GM19240 (cell line): Measurements from ENCODE around the gene TOB1.

Experiments used
- DNase-seq: peaks from one replicate; pipeline ENCODE4 v3.0.0; 2011; ENCODE audit warnings: low spot score; ENCODE audit not compliant: insufficient read length

The TOB1 gene

DNA sequence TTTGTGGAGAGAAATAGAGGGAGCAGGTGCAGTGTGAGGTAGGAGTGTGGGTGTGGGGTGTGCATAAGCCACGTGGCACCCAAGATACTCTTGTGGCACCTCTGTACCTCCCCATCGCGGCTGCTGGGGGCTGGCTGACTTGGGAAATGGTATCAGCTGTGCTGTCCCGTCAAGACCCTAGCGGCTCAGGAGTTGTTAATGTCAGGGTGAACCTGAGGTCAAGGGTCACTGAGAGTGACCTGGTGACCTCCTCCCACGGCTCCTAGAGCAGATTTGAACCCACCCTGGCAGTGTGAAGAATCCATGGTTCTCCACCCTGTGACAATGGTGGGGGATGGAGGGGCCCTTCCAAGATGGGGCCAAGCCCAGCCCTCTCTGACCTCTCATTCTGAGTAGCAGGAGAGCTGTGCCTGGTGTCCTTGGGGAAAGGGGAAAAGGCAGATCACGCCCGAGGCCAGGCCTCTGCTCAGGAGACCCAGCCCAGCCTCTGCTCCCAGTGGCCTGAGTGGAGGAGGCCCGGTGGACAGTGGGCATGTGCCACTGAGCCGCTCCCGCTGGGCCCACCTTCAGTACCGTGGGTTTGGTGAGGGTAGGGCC is 33.8 kb downstream of the TOB1 start:
- DNase-seq = no peak

GRCh38 chr17:50831471-50831928 is 34.7 kb downstream of the TOB1 start:
- no peak for DNase-seq

DNA sequence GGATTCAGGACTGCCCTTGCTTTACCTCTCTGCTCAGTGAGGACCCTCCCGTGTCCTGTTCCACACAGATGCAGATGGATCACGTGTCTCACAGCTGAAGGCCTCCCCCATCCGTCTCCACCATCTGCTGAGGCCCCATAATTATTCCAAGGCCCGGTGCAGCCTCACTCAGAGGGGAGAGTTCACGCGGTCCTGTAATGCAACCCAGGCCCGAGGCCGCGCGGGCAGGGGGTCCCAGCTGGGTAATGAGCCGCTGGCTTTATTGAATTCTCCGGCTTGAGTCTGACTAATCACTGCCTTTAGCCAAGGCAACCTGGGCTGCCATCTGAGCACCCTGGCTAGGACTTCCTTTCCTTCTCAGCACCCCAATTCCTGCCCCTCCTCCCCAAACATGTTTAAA is 35.2 kb downstream of the TOB1 start:
- no peak for DNase-seq

DNA sequence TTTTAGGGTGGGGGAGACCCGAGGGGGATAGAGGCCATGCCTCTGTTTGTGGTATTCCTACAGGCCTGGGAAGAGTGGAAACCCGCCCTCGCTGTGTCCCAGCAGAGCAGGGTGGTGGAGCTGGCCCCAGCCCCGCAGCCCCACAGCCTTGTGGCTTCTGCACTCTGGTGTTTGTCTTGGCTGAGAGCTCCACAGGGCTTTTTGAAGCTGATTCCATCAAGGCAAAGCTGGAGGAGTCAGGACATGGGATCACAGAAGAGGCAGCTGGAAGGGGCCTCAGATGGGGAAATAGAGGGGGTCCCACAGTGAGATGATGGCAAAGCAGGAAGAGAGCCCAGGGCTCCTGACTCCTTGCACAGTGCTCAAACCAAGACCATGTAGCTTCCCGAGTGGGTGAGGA is 35.8 kb downstream of the TOB1 start:
- DNase-seq = no peak

DNA sequence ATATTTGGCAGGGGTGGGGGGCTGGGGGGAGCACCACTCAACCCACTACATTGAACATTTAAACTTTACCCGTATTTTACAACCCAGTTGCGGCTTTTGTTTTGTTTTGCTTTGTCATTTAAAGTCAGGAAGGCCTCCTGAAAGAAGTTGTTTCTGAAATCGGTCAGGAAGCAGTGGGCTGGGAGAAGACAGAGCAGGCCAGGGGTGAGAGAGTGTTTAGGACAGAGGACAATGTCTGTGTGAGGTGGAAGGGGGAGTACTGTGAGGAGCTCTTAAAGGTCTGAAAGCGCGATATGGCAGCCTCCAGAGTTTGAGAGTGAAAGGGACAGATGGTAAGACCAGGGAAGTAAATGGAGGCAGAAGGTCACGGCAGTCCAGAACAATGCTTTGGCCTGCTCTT is 36.8 kb downstream of the TOB1 start:
- no peak for DNase-seq

DNA sequence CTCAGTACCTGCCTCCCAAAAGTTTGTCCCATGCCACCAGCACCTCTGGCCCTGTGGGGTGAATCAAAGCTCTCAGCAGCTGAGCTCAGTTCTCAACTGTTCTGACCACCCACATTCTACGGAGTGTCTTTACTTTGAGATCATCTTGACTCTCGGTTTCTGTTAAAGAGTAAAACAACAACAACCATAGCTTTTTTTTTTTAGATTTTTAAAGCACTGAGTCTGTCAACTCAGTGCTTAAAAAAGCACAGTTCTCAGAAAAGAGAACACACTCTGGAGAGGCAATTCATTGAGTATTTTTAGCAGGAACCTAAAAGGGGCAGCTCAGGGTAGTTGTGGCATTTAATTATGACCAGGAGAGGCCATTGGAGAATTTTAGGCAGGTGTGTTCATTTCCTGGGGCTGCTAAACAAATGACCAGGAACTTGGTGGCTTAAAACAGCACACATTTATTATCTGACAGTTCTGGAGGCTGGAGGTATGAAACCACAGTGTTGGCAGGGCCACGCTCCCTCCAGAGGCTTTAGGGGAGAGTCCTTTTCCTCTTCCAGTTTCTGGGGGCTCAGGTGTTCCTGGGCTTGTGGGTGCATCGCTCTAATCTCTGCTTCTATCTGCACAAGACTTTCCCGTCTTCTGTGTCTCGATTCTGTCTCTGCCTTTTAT is 37.5 kb downstream of the TOB1 start:
- peak; percentile 63 for DNase-seq

GRCh38 chr17:50825188-50825587 is 41.0 kb downstream of the TOB1 start:
- no peak for DNase-seq

GRCh38 chr17:50824429-50824828 is 41.7 kb downstream of the TOB1 start:
- no peak for DNase-seq

- DNase-seq = no peak
These were observed 43.6 kb downstream of the TOB1 start for GRCh38 chr17:50822550-50822949.

- DNase-seq = no peak
These were observed 45.5 kb downstream of the TOB1 start for GRCh38 chr17:50820651-50821050.

DNA sequence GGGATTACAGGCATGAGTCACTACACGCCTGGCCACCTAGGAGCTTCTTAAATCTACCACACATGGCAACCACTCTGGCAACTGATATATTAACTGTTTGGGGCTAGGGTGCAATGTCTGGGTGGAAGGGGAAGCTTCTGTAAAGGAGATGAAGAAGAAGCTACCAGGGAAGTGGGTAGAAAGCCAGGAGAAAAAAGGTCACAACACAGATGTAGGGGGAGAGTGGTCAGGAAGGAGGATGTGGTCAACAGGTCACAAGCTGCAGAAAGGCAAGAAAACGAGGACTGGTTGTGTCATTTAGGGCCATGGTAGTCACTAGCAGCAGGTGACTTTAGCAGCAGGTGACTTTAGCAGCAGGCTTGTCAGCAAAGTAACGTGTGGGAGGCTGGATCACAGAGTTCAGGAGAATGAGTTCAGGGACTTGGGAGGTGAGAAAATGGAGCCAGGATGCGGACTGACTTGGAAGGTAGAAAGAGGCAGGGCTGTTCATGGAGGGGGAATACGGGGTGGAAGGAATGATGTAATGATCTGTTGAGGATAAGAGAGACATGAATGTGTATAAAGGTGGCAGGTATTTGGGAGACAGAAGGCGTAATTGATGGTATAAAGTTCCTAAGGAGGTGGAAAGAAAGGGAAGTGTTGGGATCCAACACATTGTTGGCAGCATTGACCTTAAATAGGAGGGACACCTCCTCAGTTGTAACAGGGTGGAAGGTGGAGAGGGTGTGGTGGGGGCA is 47.1 kb downstream of the TOB1 start:
- no peak for DNase-seq

- DNase-seq = no peak
These were observed 47.9 kb downstream of the TOB1 start for GRCh38 chr17:50818261-50818660.

DNA sequence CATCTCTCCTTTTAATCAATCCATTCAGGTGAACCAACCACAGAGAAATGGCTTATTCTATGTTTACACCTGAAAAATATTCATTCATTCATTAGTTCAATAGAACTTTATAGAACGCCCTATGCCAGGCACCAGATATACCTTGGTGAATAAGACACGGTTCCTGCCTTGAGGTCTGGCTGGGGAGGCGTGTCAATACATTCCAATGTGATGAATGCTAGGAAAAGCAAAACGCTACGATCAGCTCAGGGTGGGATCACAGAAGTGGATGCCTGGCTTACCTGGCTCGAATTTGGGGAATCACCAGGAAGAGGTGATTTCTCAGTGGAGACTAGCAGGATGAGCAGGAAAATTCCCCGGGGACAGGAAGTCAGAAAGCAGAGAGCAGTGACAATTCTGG is 48.3 kb downstream of the TOB1 start:
- DNase-seq = no peak

DNA sequence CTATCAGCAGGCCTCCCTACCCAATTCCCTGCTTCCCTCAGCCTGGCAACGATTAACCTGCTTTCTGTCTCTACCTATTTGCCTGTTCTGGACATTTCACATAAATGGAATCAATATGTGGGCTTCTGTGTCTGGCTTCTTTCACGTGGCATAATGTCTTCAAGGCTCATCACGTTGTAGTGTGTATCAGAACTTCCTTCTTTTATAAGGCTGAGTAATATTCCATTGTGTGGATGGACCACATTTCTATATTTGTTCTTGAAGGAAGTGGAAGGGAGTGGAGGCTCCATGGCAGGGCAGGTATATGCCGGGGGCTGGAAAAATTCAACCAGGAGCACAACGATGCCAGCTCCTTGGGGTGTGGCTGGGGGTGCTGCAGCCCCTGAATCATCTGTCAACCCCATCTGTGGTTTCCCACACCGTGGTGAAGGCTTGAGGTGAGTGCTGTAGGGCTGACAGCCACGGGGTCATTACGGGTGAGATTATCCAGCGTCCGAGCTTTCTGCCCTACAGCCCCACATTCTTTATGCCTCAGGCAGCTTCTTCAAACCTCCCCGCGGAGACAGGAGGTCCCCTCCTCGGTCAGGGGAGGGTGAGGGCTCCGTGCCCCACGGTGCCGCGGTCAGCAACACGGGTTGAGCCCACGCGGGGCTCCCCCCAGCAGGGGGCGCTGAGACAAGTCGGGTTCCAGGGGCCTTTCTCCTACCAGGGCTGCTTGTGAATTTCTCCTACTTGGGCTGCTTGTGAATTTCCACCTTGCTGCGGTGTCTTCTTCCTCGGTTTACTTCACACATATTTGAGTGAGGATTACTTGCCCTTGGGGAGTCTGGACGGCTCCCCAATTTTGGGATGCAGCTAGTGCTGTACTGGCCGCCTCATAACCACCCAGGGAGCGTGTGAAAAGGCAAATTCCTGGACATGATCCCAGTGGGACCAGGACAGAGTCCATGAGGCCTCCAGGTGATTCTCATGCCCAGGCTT is 49.1 kb downstream of the TOB1 start:
- peak; percentile 44 for DNase-seq

DNA sequence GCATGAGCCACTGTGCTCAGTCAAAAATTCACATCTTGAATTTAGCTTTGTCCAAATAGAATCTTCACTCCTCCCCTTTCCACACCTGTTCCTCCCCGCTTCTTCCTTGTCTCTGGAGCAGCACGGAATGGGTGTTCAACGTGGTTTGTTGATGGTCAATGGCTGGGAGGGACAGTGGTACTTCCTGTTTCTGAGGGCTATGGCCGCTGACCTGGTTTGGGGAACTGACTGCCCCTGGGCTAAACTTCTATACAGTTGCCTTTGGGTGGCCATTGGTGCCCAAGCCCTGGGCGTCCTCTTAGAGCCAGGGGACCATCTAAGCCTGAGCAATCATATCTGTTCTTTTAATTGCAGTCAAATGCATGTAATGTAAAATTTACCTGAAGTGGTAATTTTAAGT is 49.9 kb downstream of the TOB1 start:
- DNase-seq = no peak

DNA sequence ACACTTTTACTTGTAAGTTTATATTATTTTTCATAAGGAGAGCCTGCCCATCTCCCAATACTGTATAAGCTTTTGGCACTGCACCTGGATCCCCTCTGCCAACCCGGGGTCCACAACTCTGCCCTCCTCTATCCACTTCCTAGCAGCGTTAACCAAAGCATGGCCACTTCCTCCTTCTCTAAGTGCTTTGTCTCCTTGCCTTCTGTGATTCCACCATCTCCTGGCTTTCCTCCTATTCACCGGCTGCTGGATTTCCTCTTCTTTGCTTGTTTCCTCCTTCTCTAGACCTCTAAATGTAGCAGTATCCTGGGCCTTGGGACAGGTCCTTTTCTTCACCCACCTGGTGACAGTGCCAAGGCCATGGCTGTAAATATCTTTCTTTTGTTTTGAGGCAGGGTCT is 50.8 kb downstream of the TOB1 start:
- no peak for DNase-seq

- DNase-seq = no peak
These were observed 52.6 kb downstream of the TOB1 start for GRCh38 chr17:50813583-50813982.
